ENCODE measurements around the gene SLC12A1.
"Not testable (repeated sequence)": the region's sequence is repeated elsewhere in the genome, so short reads cannot be mapped to it uniquely, and the experiment has no call there.

The SLC12A1 gene

DNA sequence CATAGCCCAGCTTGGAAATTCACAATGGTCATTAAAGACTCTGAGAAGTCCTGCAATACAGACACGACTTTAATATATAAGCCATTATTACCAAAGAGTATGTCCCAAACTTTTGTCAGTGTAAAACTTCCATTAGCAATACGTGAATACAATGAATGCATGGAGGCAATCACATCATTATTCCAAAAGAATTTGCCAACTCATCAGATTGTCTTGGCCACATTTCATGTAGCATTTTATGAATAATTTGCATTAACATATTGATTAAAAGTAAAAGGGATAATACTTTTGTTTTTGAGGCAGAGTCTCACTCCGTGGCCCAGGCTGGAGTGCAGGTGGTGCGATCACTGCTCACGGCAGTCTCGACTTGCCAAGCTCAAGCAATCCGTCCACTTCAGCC is 117.2 kb downstream of the SLC12A1 start:
- TF ChIP-seq EZH2 (IDR thresholded peaks at IDR 0.05; ENCODE audit: borderline replicate concordance, low read depth, low read length, severe bottlenecking): no peak
- no peaks in the 10 kb centered on the region for H3K27me3 ChIP-seq (ENCODE audit: insufficient read depth, low read length, poor library complexity)
- no peak overlapping the region for H3K4me2 ChIP-seq (ENCODE audit: insufficient read depth, low read length)
- no peaks in the 10 kb centered on the region for H3K4me1 ChIP-seq (ENCODE audit: insufficient read depth, low read length)
- H3K9me3 ChIP-seq (ENCODE audit: insufficient read depth, low read length, severe bottlenecking): no peaks in the 10 kb centered on the region
- H3K36me3 ChIP-seq (ENCODE audit: insufficient read depth, low read length): no peaks in the 10 kb centered on the region
- ATAC-seq (ENCODE audit: insufficient read depth, low read depth) (no peak), DNase-seq (no peak)
- no peaks in the 10 kb centered on the region for H4K20me1 ChIP-seq (ENCODE audit: insufficient read depth, low read length)
- H3K9ac ChIP-seq (ENCODE audit: low read depth, low read length): no peak overlapping the region
- H3K27ac ChIP-seq (ENCODE audit: low read length): no peak overlapping the region
- H3K4me3 ChIP-seq (ENCODE audit: low read depth in 1 of 2, low read length in 2 of 2): no peak overlapping the region
- H3K79me2 ChIP-seq (ENCODE audit: insufficient read depth, low read length): no peaks in the 10 kb centered on the region
- H2AFZ ChIP-seq (ENCODE audit: low read depth, low read length): no peak overlapping the region

DNA sequence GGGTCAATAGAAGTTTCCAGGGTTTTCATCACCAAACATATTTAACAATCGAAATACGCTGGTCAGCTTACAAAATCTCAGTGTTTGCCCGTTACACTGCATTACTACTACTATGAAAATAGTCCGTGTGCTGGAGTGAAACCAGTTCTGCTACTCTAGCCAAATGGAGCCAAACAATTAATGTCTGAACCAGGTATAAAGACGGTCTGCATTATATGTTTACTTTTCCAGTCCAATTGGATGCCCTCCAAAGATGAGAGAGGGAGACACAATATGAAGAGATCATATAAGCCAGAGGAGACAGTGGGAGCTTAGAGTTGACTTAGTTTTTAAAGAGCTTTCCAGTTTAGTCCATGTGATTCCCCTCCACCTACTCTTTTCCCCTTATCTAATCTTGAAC is 118.8 kb downstream of the SLC12A1 start:
- peaks cover 6% of the 10 kb centered on the region for H3K4me1 ChIP-seq (ENCODE audit: insufficient read depth, low read length)
- H3K4me2 ChIP-seq (ENCODE audit: insufficient read depth, low read length): no peak overlapping the region
- no peak overlapping the region for H3K4me3 ChIP-seq (ENCODE audit: low read depth in 1 of 2, low read length in 2 of 2)
- peaks cover 10% of the 10 kb centered on the region for H3K79me2 ChIP-seq (ENCODE audit: insufficient read depth, low read length)
- H3K9me3 ChIP-seq (ENCODE audit: insufficient read depth, low read length, severe bottlenecking): no peaks in the 10 kb centered on the region
- DNase-seq: no peak
- no peak overlapping the region for H2AFZ ChIP-seq (ENCODE audit: low read depth, low read length)
- H4K20me1 ChIP-seq (ENCODE audit: insufficient read depth, low read length): peaks cover 3% of the 10 kb centered on the region; the same call in 1 of the 2 replicates
- no peak overlapping the region for H3K27ac ChIP-seq (ENCODE audit: low read length)
- no peak overlapping the region for H3K9ac ChIP-seq (ENCODE audit: low read depth, low read length)
- TF ChIP-seq, protein P1, sequence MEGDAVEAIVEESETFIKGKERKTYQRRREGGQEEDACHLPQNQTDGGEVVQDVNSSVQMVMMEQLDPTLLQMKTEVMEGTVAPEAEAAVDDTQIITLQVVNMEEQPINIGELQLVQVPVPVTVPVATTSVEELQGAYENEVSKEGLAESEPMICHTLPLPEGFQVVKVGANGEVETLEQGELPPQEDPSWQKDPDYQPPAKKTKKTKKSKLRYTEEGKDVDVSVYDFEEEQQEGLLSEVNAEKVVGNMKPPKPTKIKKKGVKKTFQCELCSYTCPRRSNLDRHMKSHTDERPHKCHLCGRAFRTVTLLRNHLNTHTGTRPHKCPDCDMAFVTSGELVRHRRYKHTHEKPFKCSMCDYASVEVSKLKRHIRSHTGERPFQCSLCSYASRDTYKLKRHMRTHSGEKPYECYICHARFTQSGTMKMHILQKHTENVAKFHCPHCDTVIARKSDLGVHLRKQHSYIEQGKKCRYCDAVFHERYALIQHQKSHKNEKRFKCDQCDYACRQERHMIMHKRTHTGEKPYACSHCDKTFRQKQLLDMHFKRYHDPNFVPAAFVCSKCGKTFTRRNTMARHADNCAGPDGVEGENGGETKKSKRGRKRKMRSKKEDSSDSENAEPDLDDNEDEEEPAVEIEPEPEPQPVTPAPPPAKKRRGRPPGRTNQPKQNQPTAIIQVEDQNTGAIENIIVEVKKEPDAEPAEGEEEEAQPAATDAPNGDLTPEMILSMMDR (IDR thresholded peaks at IDR 0.05; ENCODE audit: borderline replicate concordance, extremely low read depth, low read length, poor library complexity, severe bottlenecking): no peak
- TF ChIP-seq EZH2 (IDR thresholded peaks at IDR 0.05; ENCODE audit: borderline replicate concordance, low read depth, low read length, severe bottlenecking): no peak
- H3K27me3 ChIP-seq (ENCODE audit: insufficient read depth, low read length, poor library complexity): no peaks in the 10 kb centered on the region
- H3K36me3 ChIP-seq (ENCODE audit: insufficient read depth, low read length): no peaks in the 10 kb centered on the region
- ATAC-seq (ENCODE audit: insufficient read depth, low read depth): no peak

GRCh38 chr15:48325400-48325799 is 119.3 kb downstream of the SLC12A1 start:
- no peak for TF ChIP-seq EZH2 (IDR thresholded peaks at IDR 0.05; ENCODE audit: borderline replicate concordance, low read depth, low read length, severe bottlenecking)
- TF ChIP-seq, protein P1 (IDR thresholded peaks at IDR 0.05; ENCODE audit: borderline replicate concordance, extremely low read depth, low read length, poor library complexity, severe bottlenecking): no peak

DNA sequence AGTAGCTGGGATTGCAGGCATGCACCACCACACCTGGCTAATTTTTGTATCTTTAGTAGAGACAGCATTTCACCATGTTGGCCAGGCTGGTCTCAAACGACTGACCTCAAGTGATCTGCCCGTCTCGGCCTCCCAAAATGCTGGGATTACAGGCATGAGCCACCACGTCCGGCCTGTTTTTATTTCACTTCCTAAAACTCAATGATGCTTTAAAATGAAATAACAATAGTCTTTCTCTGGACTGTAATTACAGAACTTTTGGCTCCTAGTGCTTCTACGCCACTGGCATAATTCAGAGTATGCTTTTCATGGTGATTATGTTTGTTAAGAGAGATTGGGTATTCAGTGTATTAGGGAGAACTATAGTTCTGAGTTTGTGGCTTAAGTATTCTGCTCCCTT is 120.1 kb downstream of the SLC12A1 start:
- H3K9me3 ChIP-seq (ENCODE audit: insufficient read depth, low read length, severe bottlenecking); H3K9ac ChIP-seq (ENCODE audit: low read depth, low read length); H4K20me1 ChIP-seq (ENCODE audit: insufficient read depth, low read length); H3K27me3 ChIP-seq (ENCODE audit: insufficient read depth, low read length, poor library complexity); ATAC-seq (ENCODE audit: insufficient read depth, low read depth); H2AFZ ChIP-seq (ENCODE audit: low read depth, low read length); H3K36me3 ChIP-seq (ENCODE audit: insufficient read depth, low read length); H3K27ac ChIP-seq (ENCODE audit: low read length); H3K4me2 ChIP-seq (ENCODE audit: insufficient read depth, low read length); H3K4me3 ChIP-seq (ENCODE audit: low read depth in 1 of 2, low read length in 2 of 2); DNase-seq: not testable (repeated sequence)
- Histone ChIP-seq H3K4me1 (ENCODE audit: insufficient read depth, low read length) (peaks cover 12% of the 10 kb centered on the region), H3K79me2 (ENCODE audit: insufficient read depth, low read length) (peaks cover 22% of the 10 kb centered on the region)

More at GRCh38 chr15:48325400-48325799, 119.3 kb downstream of the SLC12A1 start:
- no peak overlapping the region for H3K9ac ChIP-seq (ENCODE audit: low read depth, low read length)
- no peak overlapping the region for H3K4me3 ChIP-seq (ENCODE audit: low read depth in 1 of 2, low read length in 2 of 2)
- H3K4me2 ChIP-seq (ENCODE audit: insufficient read depth, low read length): no peak overlapping the region
- H3K27me3 ChIP-seq (ENCODE audit: insufficient read depth, low read length, poor library complexity): no peaks in the 10 kb centered on the region
- H3K27ac ChIP-seq (ENCODE audit: low read length): no peak overlapping the region
- no peak for ATAC-seq (ENCODE audit: insufficient read depth, low read depth)
- no peaks in the 10 kb centered on the region for H3K9me3 ChIP-seq (ENCODE audit: insufficient read depth, low read length, severe bottlenecking)
- H4K20me1 ChIP-seq (ENCODE audit: insufficient read depth, low read length): peaks cover 3% of the 10 kb centered on the region; the same call in 1 of the 2 replicates
- H3K36me3 ChIP-seq (ENCODE audit: insufficient read depth, low read length): no peaks in the 10 kb centered on the region
- no peak overlapping the region for H2AFZ ChIP-seq (ENCODE audit: low read depth, low read length)
- peaks cover 15% of the 10 kb centered on the region for H3K79me2 ChIP-seq (ENCODE audit: insufficient read depth, low read length)
- H3K4me1 ChIP-seq (ENCODE audit: insufficient read depth, low read length): peaks cover 11% of the 10 kb centered on the region
- DNase-seq: no peak
